ENCODE data around the gene MAT2B. TPM values are rescaled to one million over a fixed set of nuclear protein-coding genes. Genes with fewer than 3 reads are reported as not detected.

The MAT2B gene
- total RNA-seq, result 72.5 TPM

GRCh38 chr5:163505368-163506094, at the start of gene MAT2B:
Gene MAT2B, plus strand, starts transcription at chr5:163505619. Its CDS starts 68 bp downstream, at chr5:163505687.

GRCh38 chr5:163459819-163460561, 45.4 kb upstream of the MAT2B start, which contains the start of gene NUDCD2:
Gene NUDCD2, minus strand, starts transcription at chr5:163460102. Its CDS starts 52 bp downstream, at chr5:163460050.

GRCh38 chr5:163460562-163461171, 44.8 kb upstream of the MAT2B start, which contains the start of gene HMMR:
Gene HMMR, plus strand, starts transcription at chr5:163460632. Its CDS starts 61 bp downstream, at chr5:163460693.

Other genes with a start within 250 kb of the MAT2B start
- 127 TPM for gene CCNG1, start 68.0 kb upstream of the MAT2B start, total RNA-seq
- 10.7 TPM for gene NUDCD2, start 45.5 kb upstream of the MAT2B start, total RNA-seq
- gene HMMR, start 45.0 kb upstream of the MAT2B start, total RNA-seq, result 11.0 TPM